NB4 (cell line): Measurements from ENCODE around the gene KIRREL2.

Source experiments
- DNase-seq: peaks from one replicate; pipeline ENCODE4 v3.0.0; 2010; ENCODE audit warnings: low read depth
- H3K4me3 ChIP-seq: one replicate; pipeline ENCODE4 v1.5.1; 2011; ENCODE audit warnings: mild to moderate bottlenecking, low read depth, low read length, moderate library complexity
- CTCF ChIP-seq: IDR thresholded peaks from one replicate; pipeline ENCODE4 v1.5.1; 2012; ENCODE audit warnings: low read depth, low read length
- MYC ChIP-seq: IDR thresholded peaks from 2 replicates; pipeline ENCODE4 v1.6.1; 2011; ENCODE audit warnings: low read depth, low read length
- POLR2A ChIP-seq: IDR thresholded peaks from 2 replicates; pipeline ENCODE4 v1.6.1; 2011; ENCODE audit warnings: mild to moderate bottlenecking; ENCODE audit not compliant: insufficient read length; ENCODE audit errors: extremely low read depth
- TF ChIP-seq, protein P1 (sequence below): IDR thresholded peaks from 2 replicates; pipeline ENCODE4 v1.6.1; 2011; ENCODE audit warnings: low read depth, low read length

The KIRREL2 gene

DNA sequence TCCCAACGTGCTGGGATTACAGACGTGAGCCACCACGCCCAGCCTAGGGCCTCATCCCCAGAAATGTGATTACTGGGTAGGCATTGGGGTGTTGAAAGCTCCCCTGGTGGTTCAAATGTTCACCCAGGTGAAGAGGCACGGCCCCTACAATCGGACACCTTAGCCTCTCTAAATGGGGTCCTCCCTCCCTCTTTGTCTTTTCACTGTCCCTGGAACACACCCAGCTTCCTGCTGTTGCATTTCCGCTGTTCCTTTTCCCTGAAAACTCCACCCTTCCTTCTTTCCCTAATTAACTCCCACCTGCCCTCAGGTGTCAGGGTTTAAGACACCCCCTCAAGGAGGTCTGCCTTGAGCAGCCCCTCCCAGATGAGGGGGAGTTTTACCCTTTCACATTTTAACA, 40.4 kb upstream of the KIRREL2 start:
- H3K4me3 ChIP-seq = no peak overlapping the region
- no peak for DNase-seq
- TF ChIP-seq, protein P1, sequence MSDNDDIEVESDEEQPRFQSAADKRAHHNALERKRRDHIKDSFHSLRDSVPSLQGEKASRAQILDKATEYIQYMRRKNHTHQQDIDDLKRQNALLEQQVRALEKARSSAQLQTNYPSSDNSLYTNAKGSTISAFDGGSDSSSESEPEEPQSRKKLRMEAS = no peak
- TF ChIP-seq MYC (no peak), POLR2A (no peak), CTCF (no peak)

GRCh38 chr19:35816846-35817245, 39.9 kb upstream of the KIRREL2 start:
- TF ChIP-seq, protein P1 = no peak
- TF ChIP-seq CTCF = no peak
- no peak for TF ChIP-seq MYC
- TF ChIP-seq POLR2A = no peak
- DNase-seq = no peak
- no peak overlapping the region for H3K4me3 ChIP-seq

GRCh38 chr19:35818445-35818844, 38.3 kb upstream of the KIRREL2 start:
- TF ChIP-seq, protein P1 = no peak
- TF ChIP-seq MYC (no peak), POLR2A (no peak), CTCF (no peak)
- DNase-seq = no peak

GRCh38 chr19:35822579-35822978, 34.1 kb upstream of the KIRREL2 start:
- TF ChIP-seq MYC = no peak
- TF ChIP-seq, protein P1 = no peak
- no peak overlapping the region for H3K4me3 ChIP-seq
- DNase-seq = peak; percentile 44

More at GRCh38 chr19:35818445-35818844, 38.3 kb upstream of the KIRREL2 start:
- no peak overlapping the region for H3K4me3 ChIP-seq

- no peak overlapping the region for H3K4me3 ChIP-seq
- TF ChIP-seq, protein P1 = no peak
- TF ChIP-seq MYC = no peak
- no peak for TF ChIP-seq POLR2A
- TF ChIP-seq CTCF = no peak
- DNase-seq = no peak
These were observed 32.6 kb upstream of the KIRREL2 start for GRCh38 chr19:35824150-35824549.

- peak; percentile 47 for DNase-seq
- TF ChIP-seq CTCF (no peak), POLR2A (no peak), MYC (peak; percentile 31; the same call in 1 of the 2 replicates)
- TF ChIP-seq, protein P1 = peak; percentile 83
- no peak overlapping the region for H3K4me3 ChIP-seq
These were observed 27.9 kb upstream of the KIRREL2 start for GRCh38 chr19:35828692-35829301.
